Neural cell (in vitro differentiated cells): ENCODE results near the gene SBK1.

ENCODE experiments used
- EP300 ChIP-seq: fragments of 450-650 bp; conservative IDR thresholded peaks from 2 replicates; pipeline ENCODE4 v1.6.1; 2014; ENCODE audit warnings: antibody characterized with exemption, mild to moderate bottlenecking, moderate library complexity; ENCODE audit not compliant: poor library complexity, severe bottlenecking
- EZH2 ChIP-seq: fragments of 200-600, 300-800 bp; shearing (Covaris generic), sonication (generic); IDR thresholded peaks from 2 replicates; pipeline ENCODE4 v1.6.1; 2014; ENCODE audit warnings: antibody characterized with exemption, low read length, borderline replicate concordance, mild to moderate bottlenecking; ENCODE audit not compliant: insufficient read depth, poor library complexity, severe bottlenecking
- MXI1 ChIP-seq: fragments of 450-650 bp; conservative IDR thresholded peaks from 2 replicates; pipeline ENCODE4 v1.6.1; 2014; ENCODE audit warnings: antibody characterized with exemption, mild to moderate bottlenecking; ENCODE audit not compliant: poor library complexity, severe bottlenecking
- POLR2AphosphoS5 ChIP-seq: IDR thresholded peaks from 2 replicates; pipeline ENCODE4 v1.6.1; 2012
- RAD21 ChIP-seq: fragments of 450-650 bp; conservative IDR thresholded peaks from 2 replicates; pipeline ENCODE4 v1.6.1; 2014; ENCODE audit warnings: antibody characterized with exemption, mild to moderate bottlenecking, moderate library complexity
- REST ChIP-seq: IDR thresholded peaks from 2 replicates; pipeline ENCODE4 v1.6.1; 2012; ENCODE audit warnings: borderline replicate concordance
- SMC3 ChIP-seq: fragments of 450-650 bp; conservative IDR thresholded peaks from 2 replicates; pipeline ENCODE4 v1.6.1; 2014; ENCODE audit warnings: antibody characterized with exemption, mild to moderate bottlenecking, moderate library complexity; ENCODE audit not compliant: poor library complexity
- TF ChIP-seq, protein P1 (sequence below): fragments of 450-650 bp; IDR thresholded peaks from 2 replicates; pipeline ENCODE4 v1.5.1; 2014; ENCODE audit warnings: antibody characterized with exemption, mild to moderate bottlenecking, moderate library complexity; ENCODE audit not compliant: poor library complexity, severe bottlenecking

- TF ChIP-seq EZH2 (no peak), REST (no peak), SMC3 (no peak), RAD21 (no peak), EP300 (no peak), POLR2AphosphoS5 (no peak), MXI1 (no peak)
- TF ChIP-seq, protein P1, sequence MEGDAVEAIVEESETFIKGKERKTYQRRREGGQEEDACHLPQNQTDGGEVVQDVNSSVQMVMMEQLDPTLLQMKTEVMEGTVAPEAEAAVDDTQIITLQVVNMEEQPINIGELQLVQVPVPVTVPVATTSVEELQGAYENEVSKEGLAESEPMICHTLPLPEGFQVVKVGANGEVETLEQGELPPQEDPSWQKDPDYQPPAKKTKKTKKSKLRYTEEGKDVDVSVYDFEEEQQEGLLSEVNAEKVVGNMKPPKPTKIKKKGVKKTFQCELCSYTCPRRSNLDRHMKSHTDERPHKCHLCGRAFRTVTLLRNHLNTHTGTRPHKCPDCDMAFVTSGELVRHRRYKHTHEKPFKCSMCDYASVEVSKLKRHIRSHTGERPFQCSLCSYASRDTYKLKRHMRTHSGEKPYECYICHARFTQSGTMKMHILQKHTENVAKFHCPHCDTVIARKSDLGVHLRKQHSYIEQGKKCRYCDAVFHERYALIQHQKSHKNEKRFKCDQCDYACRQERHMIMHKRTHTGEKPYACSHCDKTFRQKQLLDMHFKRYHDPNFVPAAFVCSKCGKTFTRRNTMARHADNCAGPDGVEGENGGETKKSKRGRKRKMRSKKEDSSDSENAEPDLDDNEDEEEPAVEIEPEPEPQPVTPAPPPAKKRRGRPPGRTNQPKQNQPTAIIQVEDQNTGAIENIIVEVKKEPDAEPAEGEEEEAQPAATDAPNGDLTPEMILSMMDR, result no peak
Observed at GRCh38 chr16:28263305-28263704, 29.0 kb upstream of the SBK1 start.
